Activated CD4-positive, alpha-beta T cell treated with anti-CD3 and anti-CD28 coated beads, Interleukin-10, Interleukin-2, amounts not matched to agents 100 ng/mL and 50 ng/mL, durations not matched to agents 16 hours and 8 hours (primary cell): Measurements from ENCODE around the gene ADCY9.
"Not testable (repeated sequence)": the region's sequence is repeated elsewhere in the genome, so short reads cannot be mapped to it uniquely, and the experiment has no call there.

ENCODE experiments used
- DNase-seq: peaks from one replicate; pipeline ENCODE4 v3.0.0-alpha.2; 2020

ADCY9 gene

GRCh38 chr16:4092547-4093265 is 23.5 kb downstream of the ADCY9 start:
- no peak for DNase-seq

- DNase-seq, result no peak
These were observed 24.8 kb downstream of the ADCY9 start for GRCh38 chr16:4091240-4092012.

GRCh38 chr16:4090351-4090851 is 25.8 kb downstream of the ADCY9 start:
- DNase-seq, result no peak

GRCh38 chr16:4089811-4090301 is 26.4 kb downstream of the ADCY9 start:
- no peak for DNase-seq

- DNase-seq, result no peak
These were observed 26.9 kb downstream of the ADCY9 start for GRCh38 chr16:4089251-4089810.

GRCh38 chr16:4087990-4088577 is 28.2 kb downstream of the ADCY9 start:
- DNase-seq, result no peak

GRCh38 chr16:4087099-4087885 is 28.9 kb downstream of the ADCY9 start:
- no peak for DNase-seq

GRCh38 chr16:4086153-4086552 is 30.1 kb downstream of the ADCY9 start:
- no peak for DNase-seq

GRCh38 chr16:4085405-4085970 is 30.8 kb downstream of the ADCY9 start:
- no peak for DNase-seq

- no peak for DNase-seq
These were observed 32.8 kb downstream of the ADCY9 start for GRCh38 chr16:4083347-4083870.

- DNase-seq, result no peak
These were observed 33.7 kb downstream of the ADCY9 start for GRCh38 chr16:4082474-4083044.

- peak; percentile 42 for DNase-seq
These were observed 34.7 kb downstream of the ADCY9 start for GRCh38 chr16:4081521-4082021.

- DNase-seq, result no peak
These were observed 35.2 kb downstream of the ADCY9 start for GRCh38 chr16:4081047-4081446.

- DNase-seq, result peak; percentile 36
These were observed 39.0 kb downstream of the ADCY9 start for GRCh38 chr16:4077174-4077649.

- no peak for DNase-seq
These were observed 40.7 kb downstream of the ADCY9 start for GRCh38 chr16:4075534-4075933.

- DNase-seq, result not testable (repeated sequence)
These were observed 43.1 kb downstream of the ADCY9 start for GRCh38 chr16:4073150-4073549.

- no peak for DNase-seq
These were observed 44.3 kb downstream of the ADCY9 start for GRCh38 chr16:4071686-4072561.

- no peak for DNase-seq
These were observed 45.3 kb downstream of the ADCY9 start for GRCh38 chr16:4070936-4071335.

- no peak for DNase-seq
These were observed 48.8 kb downstream of the ADCY9 start for GRCh38 chr16:4067262-4068001.
